Endothelial cell of umbilical vein (primary cell): ENCODE measurements around the gene RPS6KA5. TPM values are rescaled to one million over a fixed set of nuclear protein-coding genes. Genes with fewer than 3 reads are reported as not detected.

Source experiments
- BruUV-seq: library from RNA; stranded (reverse); fragments of 400-500 nt; replicated peaks from 2 replicates; lab custom pipeline; 2021; lab: Mats Ljungman, UMichigan
- CTCF ChIA-PET: fragments of 300-600, 350-600 bp; sonication (Branson Sonifier 250); formaldehyde crosslinking; loops from one replicate; lab custom pipeline; 2021; ENCODE audit warnings: antibody characterized with exemption, inconsistent platforms; lab: Charles Lee
- POLR2A ChIA-PET: fragments of 300-600, 350-600 bp; sonication (Branson Sonifier 250); formaldehyde crosslinking; loops from one replicate; lab custom pipeline; 2021; ENCODE audit warnings: antibody characterized with exemption, inconsistent platforms; lab: Charles Lee
- DNase-seq: peaks from one replicate; pipeline ENCODE4 v3.0.0-alpha.2; 2011; ENCODE audit warnings: low read depth, low spot score
- FAIRE-seq: peaks from 2 replicates; lab custom pipeline; 2011; peaks lifted over from hg19 to GRCh38; lab: Jason Lieb, UNC
- H2AFZ ChIP-seq: 2 replicates; pipeline ENCODE4 v1.6.0; 2012; ENCODE audit warnings: low read depth, low read length, control low read depth, inconsistent platforms
- H3K27ac ChIP-seq: 2 replicates; pipeline ENCODE4 v1.5.1; 2011; ENCODE audit warnings: low read depth, mild to moderate bottlenecking, control low read depth, low read length, moderate library complexity; ENCODE audit not compliant: insufficient read depth
- H3K27me3 ChIP-seq, 2 experiments: 2 replicates each; pipeline versions ENCODE4 v1.6.0 to v1.6.1; 2011; ENCODE audit warnings: low read length in 2 of 2, mixed read lengths in 1 of 2; ENCODE audit not compliant: control insufficient read depth in 2 of 2, insufficient read depth in 2 of 2
- H3K36me3 ChIP-seq, 2 experiments: 2 replicates in 1 of 2; 3 replicates in 1 of 2; pipeline ENCODE4 v1.5.1; 2011; ENCODE audit warnings: low read length in 2 of 2, mild to moderate bottlenecking in 1 of 2, moderate library complexity in 1 of 2; ENCODE audit not compliant: control insufficient read depth in 2 of 2, insufficient read depth in 2 of 2; ENCODE audit errors: extremely low read depth in 1 of 2
- H3K4me1 ChIP-seq: 3 replicates; pipeline ENCODE4 v1.5.1; 2011; ENCODE audit warnings: mild to moderate bottlenecking, low read length; ENCODE audit not compliant: control insufficient read depth, insufficient read depth; ENCODE audit errors: extremely low read depth
- H3K4me2 ChIP-seq: 2 replicates; pipeline ENCODE4 v1.6.1; 2011; ENCODE audit warnings: low read length, control low read depth, mixed read lengths; ENCODE audit not compliant: insufficient read depth
- H3K4me3 ChIP-seq, 3 experiments: fragments of 200-600 bp in 1 of 3; sonication (generic), shearing (Covaris generic) in 1 of 3; replicated peaks in 1 of 3; 2 replicates each; pipeline ENCODE4 v1.5.1; 2011 to 2016; ENCODE audit warnings: control low read depth in 3 of 3, low read length in 3 of 3, mild to moderate bottlenecking in 2 of 3, inconsistent platforms in 1 of 3, low read depth in 1 of 3, moderate library complexity in 1 of 3; ENCODE audit not compliant: insufficient read depth in 1 of 3
- H3K79me2 ChIP-seq: 2 replicates; pipeline ENCODE4 v1.6.0; 2012; ENCODE audit warnings: low read length, inconsistent platforms; ENCODE audit not compliant: control insufficient read depth, insufficient read depth
- H3K9ac ChIP-seq: replicated peaks from 2 replicates; pipeline ENCODE3; 2011; ENCODE audit warnings: low read length, control low read depth; ENCODE audit not compliant: insufficient read depth; ENCODE audit errors: extremely low read depth
- H3K9me1 ChIP-seq: replicated peaks from 3 replicates; pipeline ENCODE4 v1.6.0; 2011; ENCODE audit warnings: mild to moderate bottlenecking, low read length; ENCODE audit not compliant: control insufficient read depth, insufficient read depth; ENCODE audit errors: extremely low read depth
- H3K9me3 ChIP-seq: replicated peaks from 2 replicates; pipeline ENCODE4 v1.5.1; 2012; ENCODE audit warnings: low read length, inconsistent platforms; ENCODE audit not compliant: control insufficient read depth, insufficient read depth
- H4K20me1 ChIP-seq: replicated peaks from 2 replicates; pipeline ENCODE3; 2011; ENCODE audit warnings: mild to moderate bottlenecking, low read length; ENCODE audit not compliant: control insufficient read depth, insufficient read depth; ENCODE audit errors: extremely low read depth
- CTCF ChIP-seq, 2 donors: IDR thresholded peaks; 1 replicate in 1 of 2; 2 replicates in 1 of 2; pipeline ENCODE4 v1.5.1; 2011; ENCODE audit warnings: low read length in 2 of 2, mild to moderate bottlenecking in 2 of 2, moderate library complexity in 2 of 2, control low read depth in 1 of 2, inconsistent platforms in 1 of 2, low read depth in 1 of 2; ENCODE audit not compliant: insufficient read depth in 1 of 2; ENCODE audit errors: extremely low read depth in 1 of 2
- EZH2 ChIP-seq: IDR thresholded peaks from 2 replicates; pipeline ENCODE4 v1.6.1; 2012; ENCODE audit warnings: borderline replicate concordance, low read depth, mild to moderate bottlenecking, moderate library complexity, low read length, inconsistent platforms; ENCODE audit not compliant: severe bottlenecking
- FOS ChIP-seq: IDR thresholded peaks from 2 replicates; pipeline ENCODE4 v1.6.1; 2011; ENCODE audit warnings: mild to moderate bottlenecking, low read length, moderate library complexity, borderline replicate concordance; ENCODE audit not compliant: insufficient read depth
- GATA2 ChIP-seq: IDR thresholded peaks from 2 replicates; pipeline ENCODE4 v1.7.0; 2011; ENCODE audit warnings: low read depth, mild to moderate bottlenecking, moderate library complexity, mixed read lengths, low read length; ENCODE audit not compliant: insufficient read length, insufficient read depth
- JUN ChIP-seq: IDR thresholded peaks from 2 replicates; pipeline ENCODE4 v1.6.1; 2011; ENCODE audit warnings: borderline replicate concordance, low read depth; ENCODE audit not compliant: insufficient read length, insufficient read depth
- MAX ChIP-seq: IDR thresholded peaks from 2 replicates; pipeline ENCODE4 v1.6.1; 2011; ENCODE audit not compliant: insufficient read depth, insufficient read length
- MYC ChIP-seq: IDR thresholded peaks from one replicate; pipeline ENCODE4 v1.6.1; 2011; ENCODE audit warnings: mild to moderate bottlenecking, low read depth, low read length
- POLR2A ChIP-seq: IDR thresholded peaks from 2 replicates; pipeline ENCODE4 v1.6.1; 2012; ENCODE audit warnings: low read depth, mild to moderate bottlenecking, control low read depth, low read length
- POLR2AphosphoS5 ChIP-seq: IDR thresholded peaks from 2 replicates; pipeline ENCODE4 v1.6.1; 2012; ENCODE audit warnings: low read depth, mild to moderate bottlenecking, control low read depth, low read length, moderate library complexity; ENCODE audit not compliant: insufficient read depth
- dilution Hi-C: fragments of 300-500 bp; cut with MboI; formaldehyde crosslinking; loops from one replicate; pipeline ENCODE4 v1.15.0; 2019; ENCODE audit warnings: low sequenced_read_pairs; ENCODE audit not compliant: extremely low pct_ligation_motif_present
- intact Hi-C: fragments of 100-400 bp; cut with micrococcal nuclease; formaldehyde crosslinking; loops from one replicate; pipeline ENCODE4 v1.10.0; 2022
- polyA plus RNA-seq, 4 experiments: library from polyadenylated mRNA; depleted of rRNA in 3 of 4; stranded (reverse) in 3 of 4; unstranded in 1 of 4; fragments of >200 nt; gene quantifications; 2 replicates each; pipeline versions ENCODE4 v1.2.1 to v1.2.3, GENCODE V29; 2011 to 2012; ENCODE audit warnings: missing spikeins in 1 of 4
- total RNA-seq: library from RNA; stranded (reverse); gene quantifications from 2 replicates; pipeline ENCODE4 v1.2.3, GENCODE V29; 2021

Gene RPS6KA5
- total and polyA plus RNA-seq, 2 donors (not counting 3 experiments of a cell fraction or from before 2014, with no cell fraction given): 2.9 to 5.4 TPM

- BruUV-seq: no TSS peak
- Histone ChIP-seq H3K9ac (no peak overlapping the region), H4K20me1 (no peaks in the 10 kb centered on the region), H3K36me3 (no peaks in the 10 kb centered on the region), H3K4me1 (no peaks in the 10 kb centered on the region), H3K27me3 (no peaks in the 10 kb centered on the region), H3K27ac (no peak overlapping the region), H3K79me2 (no peaks in the 10 kb centered on the region), H3K9me3 (no peaks in the 10 kb centered on the region), H2AFZ (no peak overlapping the region), H3K9me1 (peaks cover 3% of the 10 kb centered on the region), H3K4me3 (no peak overlapping the region), H3K4me2 (no peak overlapping the region)
- no peak for FAIRE-seq
- no peak for TF ChIP-seq POLR2AphosphoS5
- dilution Hi-C loops: no loop called here
- intact Hi-C loops: no loop called here
- DNase-seq: no peak
- CTCF ChIA-PET: interaction anchor here (0.7 kb wide), 1 partner anchor 168 kb away, joined by 4 read pairs; no protein-coding TSS in a partner anchor
- POLR2A ChIA-PET: no interaction called here
These were observed 55.5 kb downstream of the RPS6KA5 start for GRCh38 chr14:91004987-91005386.

GRCh38 chr14:90999299-90999698 lies 61.1 kb downstream of the RPS6KA5 start:
- TF ChIP-seq FOS (no peak), POLR2AphosphoS5 (no peak), CTCF (IDR thresholded peaks at IDR 0.05; ENCODE audit: extremely low read depth in 1 of 2, insufficient read depth in 1 of 2, low read depth in 1 of 2, low read length in 2 of 2) (no peak), MAX (no peak), MYC (no peak), POLR2A (no peak), GATA2 (no peak), JUN (no peak), EZH2 (no peak)
- POLR2A ChIA-PET: no interaction called here

More at GRCh38 chr14:90999299-90999698, 61.1 kb downstream of the RPS6KA5 start:
- Histone ChIP-seq H3K36me3 (no peaks in the 10 kb centered on the region), H3K4me3 (no peak overlapping the region), H3K4me1 (peaks cover 4% of the 10 kb centered on the region), H3K27me3 (no peaks in the 10 kb centered on the region), H4K20me1 (no peaks in the 10 kb centered on the region), H3K9me1 (peaks cover 3% of the 10 kb centered on the region), H3K79me2 (no peaks in the 10 kb centered on the region), H3K9ac (no peak overlapping the region), H2AFZ (no peak overlapping the region), H3K9me3 (no peaks in the 10 kb centered on the region), H3K27ac (no peak overlapping the region), H3K4me2 (no peak overlapping the region)
- no peak for DNase-seq
- CTCF ChIA-PET: interaction anchor here (1.6 kb wide), 1 partner anchor 96 kb away, joined by 7 read pairs; no protein-coding TSS in a partner anchor
- intact Hi-C loops (no loop called here), dilution Hi-C loops (no loop called here)
- no TSS peak for BruUV-seq
- FAIRE-seq: no peak
